ENCODE results near the gene CASP14.

Gene CASP14

GRCh38 chr19:15101479-15102082 lies 52.3 kb downstream of the CASP14 start:
- H3K36me3 ChIP-seq (ENCODE audit: insufficient read depth, low read length) = no peaks in the 10 kb centered on the region
- no peaks in the 10 kb centered on the region for H3K4me1 ChIP-seq (ENCODE audit: insufficient read depth, low read length)
- H3K27me3 ChIP-seq (ENCODE audit: insufficient read depth, low read length, poor library complexity) = no peaks in the 10 kb centered on the region
- no peaks in the 10 kb centered on the region for H4K20me1 ChIP-seq (ENCODE audit: insufficient read depth, low read length)
- DNase-seq (peak; percentile 68), ATAC-seq (ENCODE audit: insufficient read depth, low read depth) (peak; percentile 78; the same call in 2 of the 3 replicates)
- H3K27ac ChIP-seq (ENCODE audit: low read length) = no peak overlapping the region
- no peaks in the 10 kb centered on the region for H3K79me2 ChIP-seq (ENCODE audit: insufficient read depth, low read length)
- H3K9ac ChIP-seq (ENCODE audit: low read depth, low read length) = no peak overlapping the region
- H2AFZ ChIP-seq (ENCODE audit: low read depth, low read length) = no peak overlapping the region
- H3K4me2 ChIP-seq (ENCODE audit: insufficient read depth, low read length) = no peak overlapping the region
- H3K9me3 ChIP-seq (ENCODE audit: insufficient read depth, low read length, severe bottlenecking) = peaks cover 11% of the 10 kb centered on the region
- no peak overlapping the region for H3K4me3 ChIP-seq (ENCODE audit: low read depth in 1 of 2, low read length in 2 of 2)
- TF ChIP-seq EZH2 (IDR thresholded peaks at IDR 0.05; ENCODE audit: borderline replicate concordance, low read depth, low read length, severe bottlenecking) (no peak), CTCF (IDR thresholded peaks at IDR 0.05; ENCODE audit: borderline replicate concordance, extremely low read depth, low read length, poor library complexity, severe bottlenecking) (peak; percentile 89)

GRCh38 chr19:15104003-15104402 lies 54.7 kb downstream of the CASP14 start:
- H3K27ac ChIP-seq (ENCODE audit: low read length) = no peak overlapping the region
- ATAC-seq (ENCODE audit: insufficient read depth, low read depth) = no peak
- no peaks in the 10 kb centered on the region for H3K36me3 ChIP-seq (ENCODE audit: insufficient read depth, low read length)
- no peak for DNase-seq
- no peak overlapping the region for H2AFZ ChIP-seq (ENCODE audit: low read depth, low read length)
- no peaks in the 10 kb centered on the region for H4K20me1 ChIP-seq (ENCODE audit: insufficient read depth, low read length)
- H3K4me3 ChIP-seq (ENCODE audit: low read depth in 1 of 2, low read length in 2 of 2) = no peak overlapping the region
- peaks cover 11% of the 10 kb centered on the region for H3K9me3 ChIP-seq (ENCODE audit: insufficient read depth, low read length, severe bottlenecking)
- H3K79me2 ChIP-seq (ENCODE audit: insufficient read depth, low read length) = no peaks in the 10 kb centered on the region
- H3K4me1 ChIP-seq (ENCODE audit: insufficient read depth, low read length) = no peaks in the 10 kb centered on the region
- H3K4me2 ChIP-seq (ENCODE audit: insufficient read depth, low read length) = no peak overlapping the region
- TF ChIP-seq EZH2 (IDR thresholded peaks at IDR 0.05; ENCODE audit: borderline replicate concordance, low read depth, low read length, severe bottlenecking) = no peak
- H3K27me3 ChIP-seq (ENCODE audit: insufficient read depth, low read length, poor library complexity) = no peaks in the 10 kb centered on the region
- H3K9ac ChIP-seq (ENCODE audit: low read depth, low read length) = no peak overlapping the region

- H3K27me3 ChIP-seq (ENCODE audit: insufficient read depth, low read length, poor library complexity) = no peaks in the 10 kb centered on the region
- no peaks in the 10 kb centered on the region for H3K79me2 ChIP-seq (ENCODE audit: insufficient read depth, low read length)
- ATAC-seq (ENCODE audit: insufficient read depth, low read depth) (no peak), DNase-seq (no peak)
- no peak overlapping the region for H2AFZ ChIP-seq (ENCODE audit: low read depth, low read length)
- no peak overlapping the region for H3K9ac ChIP-seq (ENCODE audit: low read depth, low read length)
- H3K4me2 ChIP-seq (ENCODE audit: insufficient read depth, low read length) = no peak overlapping the region
- H3K9me3 ChIP-seq (ENCODE audit: insufficient read depth, low read length, severe bottlenecking) = peaks cover 11% of the 10 kb centered on the region
- no peak overlapping the region for H3K27ac ChIP-seq (ENCODE audit: low read length)
- no peak for TF ChIP-seq EZH2 (IDR thresholded peaks at IDR 0.05; ENCODE audit: borderline replicate concordance, low read depth, low read length, severe bottlenecking)
- TF ChIP-seq CTCF (IDR thresholded peaks at IDR 0.05; ENCODE audit: borderline replicate concordance, extremely low read depth, low read length, poor library complexity, severe bottlenecking) = no peak
- no peak overlapping the region for H3K4me3 ChIP-seq (ENCODE audit: low read depth in 1 of 2, low read length in 2 of 2)
- H4K20me1 ChIP-seq (ENCODE audit: insufficient read depth, low read length) = no peaks in the 10 kb centered on the region
- no peaks in the 10 kb centered on the region for H3K4me1 ChIP-seq (ENCODE audit: insufficient read depth, low read length)
- H3K36me3 ChIP-seq (ENCODE audit: insufficient read depth, low read length) = no peaks in the 10 kb centered on the region
Observed at GRCh38 chr19:15104411-15104810, 55.1 kb downstream of the CASP14 start.

- H3K36me3 ChIP-seq (ENCODE audit: insufficient read depth, low read length) = no peaks in the 10 kb centered on the region
- H3K9me3 ChIP-seq (ENCODE audit: insufficient read depth, low read length, severe bottlenecking) = peaks cover 11% of the 10 kb centered on the region
- no peaks in the 10 kb centered on the region for H3K79me2 ChIP-seq (ENCODE audit: insufficient read depth, low read length)
- H3K27me3 ChIP-seq (ENCODE audit: insufficient read depth, low read length, poor library complexity) = no peaks in the 10 kb centered on the region
- TF ChIP-seq CTCF (IDR thresholded peaks at IDR 0.05; ENCODE audit: borderline replicate concordance, extremely low read depth, low read length, poor library complexity, severe bottlenecking) (no peak), EZH2 (IDR thresholded peaks at IDR 0.05; ENCODE audit: borderline replicate concordance, low read depth, low read length, severe bottlenecking) (no peak)
- ATAC-seq (ENCODE audit: insufficient read depth, low read depth) (no peak), DNase-seq (no peak)
- H3K4me2 ChIP-seq (ENCODE audit: insufficient read depth, low read length) = no peak overlapping the region
- H2AFZ ChIP-seq (ENCODE audit: low read depth, low read length) = no peak overlapping the region
- no peaks in the 10 kb centered on the region for H3K4me1 ChIP-seq (ENCODE audit: insufficient read depth, low read length)
- no peaks in the 10 kb centered on the region for H4K20me1 ChIP-seq (ENCODE audit: insufficient read depth, low read length)
- no peak overlapping the region for H3K4me3 ChIP-seq (ENCODE audit: low read depth in 1 of 2, low read length in 2 of 2)
- no peak overlapping the region for H3K27ac ChIP-seq (ENCODE audit: low read length)
- no peak overlapping the region for H3K9ac ChIP-seq (ENCODE audit: low read depth, low read length)
Observed at GRCh38 chr19:15105044-15105443, 55.8 kb downstream of the CASP14 start.
